SH-SY5Y (cell line): ENCODE measurements around the gene SLC9C2.

Experiments
- GATA2 ChIP-seq: IDR thresholded peaks from 2 replicates; pipeline ENCODE4 v1.6.1; 2011; ENCODE audit warnings: mild to moderate bottlenecking, low read depth, low read length
- GATA3 ChIP-seq: IDR thresholded peaks from 2 replicates; pipeline ENCODE4 v1.6.1; 2011; ENCODE audit warnings: low read depth, mild to moderate bottlenecking, low read length, moderate library complexity

DNA sequence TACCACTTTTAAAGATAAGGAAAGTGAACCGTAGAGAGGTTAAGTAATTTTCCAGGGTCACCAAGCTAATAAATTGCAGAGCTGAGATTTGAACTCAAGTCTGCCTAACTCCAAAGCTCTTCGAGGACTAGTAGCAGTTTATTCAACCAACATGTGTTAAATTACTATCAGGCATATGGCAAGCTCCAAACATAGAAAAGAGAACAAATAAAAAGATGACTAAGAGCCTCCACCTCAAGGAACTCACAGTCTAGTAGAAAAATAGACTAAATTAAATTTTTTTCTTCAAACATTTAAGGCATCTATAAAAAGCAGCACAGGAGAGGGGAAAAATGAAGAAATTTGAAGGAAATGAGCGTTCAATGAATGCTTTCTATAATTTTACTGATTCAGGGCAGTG is 22.2 kb downstream of the SLC9C2 start:
- TF ChIP-seq GATA3 (no peak), GATA2 (no peak)
